CD4-positive, alpha-beta T cell treated with Interleukin-21 for 1 hour (primary cell): ENCODE results near the gene KCNIP1.
"Not testable (repeated sequence)": the region's sequence is repeated elsewhere in the genome, so short reads cannot be mapped to it uniquely, and the experiment has no call there.

ENCODE experiments used
- DNase-seq: peaks from one replicate; pipeline ENCODE4 v3.0.0-alpha.2; 2020

The KCNIP1 gene

GRCh38 chr5:170757182-170757601 lies 253.4 kb downstream of the KCNIP1 start:
- DNase-seq = no peak

GRCh38 chr5:170757669-170758068 lies 253.8 kb downstream of the KCNIP1 start:
- no peak for DNase-seq

- no peak for DNase-seq
Observed at GRCh38 chr5:170758481-170758880, 254.7 kb downstream of the KCNIP1 start.

DNA sequence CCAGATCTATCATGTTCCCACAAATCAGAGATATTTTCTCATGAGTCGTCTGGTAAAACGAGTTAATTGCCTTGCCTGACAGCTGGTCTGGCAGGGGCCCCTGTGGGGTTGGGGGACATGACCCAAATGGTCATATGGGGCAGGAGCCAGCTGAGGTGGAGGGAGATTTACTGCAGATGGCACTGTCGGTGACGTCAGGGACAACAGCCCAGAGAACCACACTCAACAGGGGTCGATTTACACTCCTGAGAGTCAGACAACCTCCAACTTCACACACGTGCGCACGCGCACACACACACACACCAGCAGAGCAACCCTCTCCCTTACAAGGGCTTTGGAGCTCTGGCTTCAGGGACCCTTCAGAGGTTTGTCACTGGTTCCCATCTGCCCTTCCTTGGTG lies 256.3 kb downstream of the KCNIP1 start:
- no peak for DNase-seq

DNA sequence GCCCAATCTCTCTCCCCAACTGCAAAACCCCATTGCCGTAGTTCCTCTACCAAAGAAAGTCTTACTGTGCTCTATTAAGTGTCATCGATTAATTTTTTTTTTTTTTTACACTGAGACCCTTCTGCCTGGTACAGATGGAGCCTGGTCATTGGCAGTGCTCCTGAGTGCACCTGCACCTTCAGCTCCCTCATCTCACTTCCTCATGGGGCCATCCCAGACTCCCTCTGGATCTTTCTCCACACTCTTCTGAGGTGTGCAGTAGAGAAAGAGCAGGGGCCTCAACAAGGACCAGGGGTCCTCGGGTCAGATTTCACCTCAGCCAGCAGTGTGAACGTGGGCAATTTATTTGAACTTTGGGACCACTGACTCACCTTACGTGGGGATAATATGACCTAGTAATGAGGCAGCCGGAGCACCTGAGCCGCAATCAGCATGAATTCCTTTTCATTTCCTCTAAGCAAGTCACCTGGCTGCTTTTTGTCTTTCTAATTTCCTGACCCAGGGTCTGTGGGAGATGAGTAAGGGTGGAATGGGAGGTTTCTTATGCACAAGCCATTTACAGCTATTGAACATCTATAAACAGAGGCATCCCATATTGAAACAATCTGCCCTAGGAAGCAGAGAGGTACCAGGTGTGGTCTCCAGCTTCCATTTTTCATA lies 257.4 kb downstream of the KCNIP1 start:
- DNase-seq = no peak

GRCh38 chr5:170761708-170762066 lies 257.9 kb downstream of the KCNIP1 start:
- DNase-seq = no peak

DNA sequence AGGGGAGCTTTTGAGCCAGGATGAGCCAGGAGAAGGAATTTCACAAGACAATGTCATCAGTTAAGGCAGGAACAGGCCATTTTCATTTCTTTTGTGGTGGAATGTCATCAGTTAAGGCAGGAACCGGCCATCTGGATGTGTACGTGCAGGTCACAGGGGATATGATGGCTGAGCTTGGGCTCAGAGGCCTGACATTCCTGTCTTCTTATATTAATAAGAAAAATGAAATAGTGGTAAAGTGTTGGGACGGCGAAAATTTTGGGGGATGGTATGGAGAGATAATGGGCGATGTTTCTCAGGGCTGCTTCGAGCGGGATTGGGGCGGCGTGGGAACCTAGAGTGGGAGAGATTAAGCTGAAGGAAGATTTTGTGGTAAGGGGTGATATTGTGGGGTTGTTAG lies 258.5 kb downstream of the KCNIP1 start:
- not testable (repeated sequence) for DNase-seq

DNA sequence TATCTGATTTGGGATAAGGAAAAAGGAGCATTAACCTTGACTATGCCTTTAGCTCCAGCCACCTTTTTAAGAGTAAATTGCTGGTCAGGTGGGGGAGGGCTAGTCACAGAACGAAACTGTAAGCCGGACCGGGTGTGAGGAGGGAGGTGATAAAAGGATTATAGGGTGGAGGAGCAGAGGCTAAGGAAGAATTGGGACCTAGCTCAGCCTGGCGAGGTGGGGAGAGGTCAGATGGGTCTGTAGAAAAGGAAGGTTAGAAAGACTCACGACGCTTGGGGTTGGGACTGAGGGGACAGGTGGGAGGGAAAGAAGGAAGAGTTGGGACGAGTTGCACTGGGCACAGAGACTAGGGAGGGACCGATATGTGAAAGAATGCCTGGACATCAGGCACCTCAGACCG lies 262.0 kb downstream of the KCNIP1 start:
- DNase-seq = not testable (repeated sequence)

- no peak for DNase-seq
Observed at GRCh38 chr5:170769246-170769645, 265.4 kb downstream of the KCNIP1 start.

DNA sequence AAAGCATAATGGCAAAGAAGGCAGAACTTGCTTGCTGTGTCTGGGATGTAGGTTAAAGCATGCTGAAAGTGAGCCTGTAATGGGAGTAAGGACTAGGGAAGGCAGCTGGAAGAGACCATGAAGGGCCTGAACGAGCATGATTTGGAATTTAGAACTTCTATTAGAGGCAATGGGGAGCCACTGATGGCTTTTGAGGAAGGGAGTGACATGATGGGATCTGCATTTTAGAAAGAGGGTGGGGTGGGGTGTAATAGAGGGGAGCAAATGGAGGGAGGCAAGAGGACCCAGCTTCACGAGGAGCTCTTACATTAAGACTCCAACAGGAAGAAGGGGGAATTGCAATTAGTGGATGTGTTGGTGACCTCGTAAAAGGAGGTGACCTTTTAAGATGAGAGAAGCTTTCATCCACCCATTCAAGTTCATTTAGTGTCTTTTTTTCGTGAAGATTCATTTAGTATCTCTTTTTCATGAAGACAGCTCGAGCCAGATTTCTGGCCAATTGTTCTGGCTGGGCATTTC lies 266.1 kb downstream of the KCNIP1 start:
- DNase-seq = no peak

DNA sequence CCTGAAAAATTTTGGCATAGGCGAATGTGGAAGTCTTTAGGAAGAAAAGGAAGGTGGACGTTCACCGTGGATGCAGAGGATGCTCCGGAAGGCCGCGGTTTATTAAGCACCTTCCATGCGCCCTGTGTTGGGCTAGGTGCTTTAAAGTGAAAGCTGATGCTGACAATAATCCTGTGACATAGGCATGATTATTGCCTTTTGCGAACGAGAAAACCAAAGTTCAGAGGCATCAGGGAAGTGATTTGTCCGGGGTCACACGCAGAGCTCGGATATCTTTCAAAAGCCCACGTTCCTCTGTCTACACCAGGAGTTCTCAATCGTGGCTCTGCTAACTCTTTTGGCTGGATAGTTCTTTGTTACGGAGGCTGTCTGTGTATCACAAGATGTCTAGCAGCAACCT lies 267.7 kb downstream of the KCNIP1 start:
- DNase-seq = no peak

DNA sequence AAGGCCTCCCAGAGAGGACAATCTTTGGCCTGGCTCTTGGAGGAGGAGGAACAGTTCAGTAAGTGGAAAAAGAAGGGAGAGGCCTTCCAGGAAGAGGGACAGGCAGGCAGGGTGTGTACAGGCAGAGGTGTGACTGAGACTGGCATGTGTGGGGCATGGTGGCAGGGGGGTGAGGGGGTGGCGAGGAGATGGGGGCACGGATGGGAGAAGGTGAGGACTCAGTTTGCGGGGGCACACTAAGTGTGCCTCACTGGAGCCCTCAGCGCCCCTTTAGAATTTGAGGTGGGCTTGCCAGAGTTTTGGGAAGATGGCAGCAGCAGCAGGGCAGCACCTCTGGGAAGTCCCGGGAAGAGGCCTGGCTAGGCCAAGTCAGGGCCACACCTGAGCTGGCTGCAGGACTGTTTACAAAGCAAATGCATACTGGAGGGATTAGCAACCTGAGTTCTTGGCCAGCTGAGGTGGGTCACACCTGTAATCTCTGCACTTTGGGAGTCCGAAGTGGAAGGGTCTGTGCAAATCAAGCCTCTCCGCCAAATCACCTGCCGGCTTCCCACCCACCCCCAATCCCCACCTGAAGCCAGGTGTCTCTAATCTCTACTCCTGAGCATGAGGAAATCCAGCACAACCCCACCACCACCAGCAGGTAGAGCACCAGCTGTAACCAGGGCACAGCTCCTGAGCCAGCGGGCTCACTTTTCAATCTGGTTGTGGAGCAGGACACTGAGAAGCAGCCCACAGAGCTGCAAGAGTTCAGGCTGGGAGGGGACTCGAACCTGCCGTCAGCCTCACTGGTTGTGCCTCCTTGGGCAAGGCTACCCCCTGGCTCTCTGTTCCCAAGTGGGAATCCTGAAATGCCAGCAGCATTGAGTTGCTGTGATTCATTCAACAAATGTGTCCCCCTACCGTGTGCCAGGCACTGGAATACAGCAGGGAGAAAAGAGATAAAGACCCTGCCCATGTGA lies 269.5 kb downstream of the KCNIP1 start:
- DNase-seq = no peak

- DNase-seq = no peak
Observed at GRCh38 chr5:170774831-170775230, 271.0 kb downstream of the KCNIP1 start.

- DNase-seq = no peak
Observed at GRCh38 chr5:170781946-170782345, 278.1 kb downstream of the KCNIP1 start.

DNA sequence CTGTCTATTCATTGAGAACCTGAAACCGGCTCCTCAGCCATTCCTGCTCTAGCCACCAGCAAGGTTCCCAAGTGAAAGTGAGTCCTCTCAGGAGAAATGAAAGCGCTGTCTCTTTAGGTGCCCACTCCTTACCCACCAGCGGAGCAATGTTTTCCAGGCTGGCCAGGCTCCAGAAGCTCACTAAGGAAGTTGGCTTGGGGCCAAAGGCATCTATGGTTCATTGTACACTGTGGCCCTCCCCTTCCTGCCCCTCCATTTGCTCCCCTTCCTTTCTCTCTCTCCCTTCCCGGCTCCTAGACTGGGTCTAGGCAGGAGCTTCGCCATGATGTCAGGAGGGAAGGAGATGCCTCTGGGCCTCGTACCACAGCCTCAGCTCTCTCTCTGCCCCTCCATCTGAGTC lies 278.6 kb downstream of the KCNIP1 start:
- DNase-seq = no peak

GRCh38 chr5:170783498-170784247 lies 279.9 kb downstream of the KCNIP1 start, which contains the start of gene GABRP:
GABRP (plus strand) TSS chr5:170783725; CDS start chr5:170788616, 4,891 bp downstream.
- no peak for DNase-seq

DNA sequence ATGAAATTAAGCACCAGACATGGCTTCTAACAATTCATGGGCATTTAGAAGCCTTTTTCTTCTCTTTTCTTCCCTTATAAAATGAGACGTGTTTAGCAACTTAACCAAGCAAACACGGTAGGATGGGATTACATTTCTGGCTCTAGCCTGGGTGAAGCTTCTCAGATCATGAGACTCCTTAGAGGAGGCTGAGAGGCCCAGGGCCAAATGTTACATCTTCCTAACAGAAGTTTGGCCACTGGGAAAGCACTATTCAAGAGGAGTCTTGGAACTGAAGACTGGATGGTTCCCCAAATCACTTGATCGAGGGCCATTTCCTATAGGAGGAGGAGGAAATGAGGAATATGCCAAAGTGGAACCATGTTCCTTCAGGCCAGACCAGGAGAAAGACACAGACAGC lies 281.6 kb downstream of the KCNIP1 start:
- no peak for DNase-seq
